GM19239 (cell line): Measurements from ENCODE around the gene IPCEF1.
"Not testable (repeated sequence)": the region's sequence is repeated elsewhere in the genome, so short reads cannot be mapped to it uniquely, and the experiment has no call there.

Source experiments
- DNase-seq: peaks from one replicate; pipeline ENCODE4 v3.0.0; 2011; ENCODE audit warnings: low spot score; ENCODE audit not compliant: insufficient read length
- FAIRE-seq: peaks from 2 replicates; lab custom pipeline; 2011; peaks lifted over from hg19 to GRCh38; lab: Jason Lieb, UNC

Gene IPCEF1

DNA sequence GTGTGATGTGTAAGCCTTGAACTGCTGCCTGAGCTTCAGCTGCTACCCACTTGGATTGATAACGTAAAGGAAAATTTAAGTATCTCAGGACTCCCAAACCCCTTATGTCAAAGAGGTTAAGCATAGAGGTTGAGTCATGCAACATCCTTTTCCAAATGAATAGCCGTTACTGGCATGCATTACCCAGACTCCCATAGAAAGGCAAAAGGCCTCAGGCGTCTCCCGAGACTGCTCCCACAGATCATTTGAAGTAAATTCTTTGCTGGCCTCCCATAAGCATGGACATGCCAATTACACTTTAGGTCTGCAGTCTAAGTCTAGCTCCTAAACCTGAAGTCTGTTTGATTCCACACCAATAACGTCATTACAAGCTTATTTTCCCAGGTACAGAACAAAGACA lies 14.7 kb downstream of the IPCEF1 start:
- DNase-seq = no peak
- no peak for FAIRE-seq

DNA sequence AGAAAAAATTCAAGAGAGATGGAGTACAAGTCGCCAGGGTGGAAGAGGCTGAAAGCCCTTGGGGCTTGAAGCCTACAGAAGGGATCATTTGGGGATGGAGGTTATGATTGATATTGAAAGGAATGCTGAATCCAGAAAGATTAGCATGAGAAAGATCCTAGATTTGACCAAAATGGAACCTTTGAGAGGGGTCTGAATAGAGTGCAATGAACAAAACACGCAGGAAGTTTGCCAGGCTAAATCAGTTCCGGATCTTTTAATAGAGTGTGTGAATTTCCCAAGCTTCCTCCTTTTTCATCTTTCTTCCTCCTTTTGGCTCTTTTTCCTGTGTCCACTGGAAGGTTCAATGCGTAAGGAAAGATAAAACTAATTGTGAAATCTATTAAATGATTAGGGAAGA lies 15.3 kb downstream of the IPCEF1 start:
- DNase-seq (no peak), FAIRE-seq (no peak)

DNA sequence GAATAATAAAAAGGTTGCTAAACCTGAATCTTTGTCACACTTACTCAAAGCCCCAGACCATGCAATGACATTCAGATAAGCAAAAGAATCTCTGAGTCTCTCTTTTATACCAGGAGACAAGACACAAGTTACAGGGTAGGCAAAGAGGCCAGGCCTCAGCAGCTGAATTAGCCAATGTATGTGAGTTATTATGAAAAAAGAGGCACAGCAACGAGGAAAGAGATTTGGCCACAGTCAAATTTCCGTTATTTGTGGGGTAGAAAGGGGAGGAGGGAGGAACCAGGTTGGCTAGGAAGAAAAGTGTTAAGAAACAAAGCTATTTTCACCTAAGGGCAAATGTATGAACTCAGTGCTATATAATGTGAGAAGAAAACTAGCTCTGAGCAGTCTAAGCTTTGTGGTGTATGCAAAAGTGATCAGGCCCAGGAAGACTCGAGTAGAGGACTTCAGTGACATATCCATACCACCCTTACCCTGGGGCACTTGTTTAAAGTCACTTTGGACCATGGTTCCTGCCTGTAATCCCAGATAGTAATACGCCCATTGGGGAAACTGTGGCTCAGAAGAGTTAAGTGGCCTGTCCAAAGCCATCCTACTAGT lies 19.1 kb downstream of the IPCEF1 start:
- no peak for FAIRE-seq
- DNase-seq = no peak

DNA sequence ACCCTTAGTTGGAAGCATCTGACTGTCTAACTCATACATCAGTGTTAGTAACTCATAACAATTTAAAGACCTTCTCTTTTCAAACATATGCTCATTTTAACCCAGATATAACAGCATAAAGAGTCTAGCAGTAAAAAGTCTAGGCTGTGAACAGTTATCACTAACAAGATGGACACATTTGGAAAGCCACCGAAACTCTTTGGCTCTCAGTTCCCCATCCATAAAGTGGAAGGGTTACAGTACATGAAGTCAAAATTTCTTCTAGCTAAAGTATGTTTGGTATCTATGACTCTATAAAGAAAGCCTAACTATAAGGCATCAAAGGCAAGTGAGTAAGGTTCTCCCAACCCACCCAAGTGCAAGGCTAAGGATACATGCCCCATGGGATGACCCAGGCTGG lies 22.5 kb downstream of the IPCEF1 start:
- FAIRE-seq = peak; percentile 90
- not testable (repeated sequence) for DNase-seq

DNA sequence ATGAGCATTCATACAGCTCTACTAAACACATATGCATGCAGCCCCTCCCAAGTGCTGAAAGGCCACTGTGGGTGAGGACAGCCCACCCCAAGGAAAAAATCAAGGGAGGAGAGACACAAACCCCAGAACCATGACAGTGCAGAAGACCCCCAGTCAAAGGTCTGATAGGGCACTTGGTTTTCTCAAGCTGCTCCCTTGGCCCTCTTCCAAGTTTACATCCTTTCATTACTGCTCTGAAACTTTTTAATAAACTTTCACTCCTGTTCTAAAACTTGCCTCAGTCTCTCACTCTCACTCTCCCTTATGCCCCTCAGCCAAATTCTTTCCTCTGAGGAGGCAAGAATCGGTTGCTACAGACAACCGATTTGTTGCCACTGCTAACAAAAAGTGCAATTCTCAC lies 24.9 kb downstream of the IPCEF1 start:
- FAIRE-seq = peak; percentile 18

DNA sequence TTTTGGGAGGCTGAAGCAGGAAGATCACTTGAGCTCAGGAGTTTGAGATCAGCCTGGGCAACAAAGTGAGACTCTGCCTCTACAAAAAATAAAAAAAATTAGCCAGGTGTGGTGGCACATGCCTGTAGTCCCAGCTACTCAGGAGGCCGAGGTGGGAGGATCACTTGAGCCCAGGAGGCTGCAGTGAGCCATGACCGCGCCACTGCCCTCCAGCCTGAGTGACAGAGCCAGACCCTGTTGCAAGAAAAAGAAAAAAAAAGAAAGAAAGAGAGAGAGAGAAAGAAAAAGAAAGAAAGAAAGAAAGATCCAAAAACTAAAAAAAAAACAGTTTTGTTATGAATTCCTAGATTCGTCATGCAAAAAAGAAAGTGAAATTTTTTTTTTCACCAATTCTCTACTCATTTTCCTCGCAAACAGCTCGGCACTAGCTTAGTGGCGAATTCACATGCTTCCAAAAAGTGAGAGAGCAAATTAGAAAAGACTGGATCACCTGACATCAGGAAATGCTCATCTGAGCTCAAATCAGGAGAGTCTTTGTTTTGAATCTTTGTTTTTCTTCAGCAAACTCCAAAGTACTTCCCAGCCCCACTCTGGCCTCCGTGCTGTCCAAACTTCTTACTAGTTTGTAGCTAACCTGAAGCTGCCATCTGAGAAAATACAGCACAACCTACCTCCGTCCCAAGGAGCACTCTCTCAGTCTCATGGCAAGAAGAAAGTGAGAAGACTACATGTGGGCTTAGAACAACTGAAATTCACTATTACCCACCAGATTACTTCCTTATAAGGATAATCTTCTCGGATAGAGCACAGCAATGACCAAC lies 27.0 kb downstream of the IPCEF1 start:
- DNase-seq (no peak), FAIRE-seq (peak; percentile 84)

More for the DNA sequence above, 24.9 kb downstream of the IPCEF1 start:
- DNase-seq = no peak

DNA sequence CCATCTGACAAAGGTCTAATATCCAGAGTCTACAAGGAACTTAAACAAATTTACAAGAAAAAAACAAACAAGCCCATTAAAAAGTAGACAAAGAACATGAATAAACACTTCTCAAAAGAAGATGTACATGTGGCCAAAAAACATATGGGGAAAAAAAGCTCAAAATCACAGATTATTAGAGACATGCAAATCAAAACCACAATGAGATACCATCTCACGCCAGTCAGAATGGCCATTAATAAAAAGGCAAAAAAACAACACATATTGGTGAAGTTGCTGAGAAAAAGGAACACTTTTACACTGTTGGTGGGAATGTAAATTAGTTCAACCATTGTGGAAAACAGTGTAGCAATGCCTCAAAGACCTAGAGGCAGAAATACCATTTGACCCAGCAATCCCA lies 29.3 kb downstream of the IPCEF1 start:
- FAIRE-seq, DNase-seq: not testable (repeated sequence)

DNA sequence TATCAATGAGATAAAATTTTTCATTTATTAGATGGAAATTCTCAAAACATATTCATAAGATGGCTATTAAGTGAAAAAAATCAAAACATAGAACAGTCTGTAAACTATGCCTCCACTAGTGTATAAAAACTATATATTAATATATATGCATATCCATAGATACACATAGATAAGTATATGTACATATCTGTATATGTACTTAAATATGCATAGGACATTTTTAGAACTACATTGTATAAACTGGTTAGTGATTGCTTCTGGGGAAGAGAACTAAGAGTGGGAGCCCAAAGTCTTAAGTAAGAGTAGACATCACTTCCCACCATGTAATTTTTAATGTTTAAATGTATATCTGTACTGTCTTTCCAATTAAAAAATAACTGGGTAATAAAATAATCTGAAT lies 31.5 kb downstream of the IPCEF1 start:
- DNase-seq (no peak), FAIRE-seq (no peak)

DNA sequence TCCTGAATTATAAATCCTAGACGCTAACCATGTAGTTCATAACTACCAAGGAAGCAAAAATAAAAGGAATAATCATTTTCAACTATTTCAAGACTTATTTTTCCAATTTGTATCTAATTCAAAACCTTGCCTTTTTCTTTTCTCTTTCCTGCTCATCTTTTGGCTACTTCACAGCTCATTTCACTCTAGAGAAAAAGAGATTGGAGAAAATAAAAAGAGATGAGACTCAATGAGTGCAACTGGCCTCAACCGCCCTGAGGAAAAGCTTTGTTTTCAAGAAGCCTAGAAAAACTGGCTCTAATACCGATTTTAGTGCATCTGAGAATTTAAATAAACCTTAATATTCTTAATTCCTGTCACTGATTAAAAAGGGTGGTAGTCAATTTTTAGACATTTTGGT lies 36.4 kb downstream of the IPCEF1 start:
- FAIRE-seq = no peak
- DNase-seq = no peak

DNA sequence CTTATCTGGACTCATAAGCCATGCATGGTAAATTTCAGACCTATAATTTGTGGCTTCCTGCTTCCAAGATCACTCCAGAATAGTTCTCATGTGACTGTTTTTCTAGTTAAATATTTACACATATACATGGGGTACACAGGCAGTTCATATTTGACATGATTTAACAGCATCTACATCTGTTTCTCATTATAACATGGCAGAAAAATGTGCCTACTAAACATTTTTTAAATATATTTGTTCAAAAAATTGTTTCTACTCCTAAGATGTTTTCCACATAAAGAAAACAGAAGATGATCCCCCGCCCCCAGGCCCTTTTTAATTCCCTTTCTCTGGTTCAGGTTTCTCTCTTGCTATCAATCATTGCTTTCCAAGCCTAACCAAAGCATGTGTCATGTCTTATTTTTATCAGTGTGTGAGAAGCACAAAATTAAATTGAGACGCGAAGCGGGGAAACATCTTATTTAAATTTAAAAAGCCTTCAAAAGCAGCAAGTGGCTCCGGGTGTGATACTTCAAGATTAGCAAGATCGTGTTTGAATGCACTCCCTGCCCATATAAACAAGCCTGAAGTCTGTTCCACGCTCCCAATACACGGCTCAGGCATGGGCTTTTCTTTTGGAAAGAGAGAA lies 37.3 kb downstream of the IPCEF1 start:
- DNase-seq (no peak), FAIRE-seq (peak; percentile 84)

DNA sequence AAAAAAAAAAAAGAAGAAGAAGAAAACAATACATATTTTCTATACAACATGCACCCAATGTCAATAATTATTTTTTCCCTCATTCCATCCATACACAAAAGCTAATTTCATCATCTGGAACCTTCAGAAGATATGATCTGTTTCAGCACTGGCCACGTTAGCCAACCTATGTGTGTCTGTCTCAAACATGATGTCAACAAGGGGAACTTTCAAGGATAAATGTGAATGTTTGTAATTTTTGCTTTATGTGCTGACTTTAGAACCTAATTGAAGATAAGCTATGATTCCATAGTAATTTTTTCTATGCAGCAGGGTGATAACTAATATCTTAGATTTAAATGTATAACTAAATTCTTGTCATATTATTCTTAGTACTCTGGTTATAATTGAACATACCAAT lies 37.9 kb downstream of the IPCEF1 start:
- DNase-seq (no peak), FAIRE-seq (no peak)

DNA sequence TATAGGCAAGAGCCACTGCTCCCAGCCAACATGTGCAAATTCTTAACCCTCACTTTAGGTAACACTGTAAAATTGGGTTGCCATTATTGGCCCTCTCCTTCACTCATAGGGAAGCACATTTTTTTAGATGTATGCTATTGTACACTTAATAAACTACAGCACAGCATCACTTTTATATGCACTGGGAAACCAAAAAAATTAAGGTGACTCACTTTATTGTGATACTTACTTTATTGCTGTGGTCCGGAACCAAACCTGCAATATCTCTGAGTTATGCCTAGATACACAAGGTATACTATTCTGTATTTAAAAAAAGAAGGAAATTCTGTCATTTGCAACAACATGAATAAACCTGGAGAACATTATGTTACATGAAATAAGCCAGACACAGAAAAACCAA lies 40.5 kb downstream of the IPCEF1 start:
- DNase-seq = no peak

DNA sequence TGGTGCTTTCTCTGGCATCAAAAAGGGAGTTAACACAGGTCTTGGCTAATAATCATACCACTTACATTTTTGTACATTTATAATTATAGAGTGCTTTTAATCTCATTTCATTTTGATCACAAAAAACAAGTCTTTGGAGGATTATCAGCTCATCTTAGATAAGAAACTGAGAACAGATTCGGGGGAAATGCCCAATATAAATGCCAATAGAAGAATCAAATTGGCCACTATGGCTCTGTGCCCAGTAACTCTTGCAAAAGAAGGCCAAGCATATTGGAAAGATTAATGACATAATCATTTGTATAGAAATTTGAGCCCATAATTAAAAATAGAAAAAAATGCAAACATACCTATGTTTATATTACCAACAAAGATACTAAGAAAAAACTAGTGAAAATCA lies 42.5 kb downstream of the IPCEF1 start:
- FAIRE-seq (no peak), DNase-seq (no peak)

More for the DNA sequence above, 40.5 kb downstream of the IPCEF1 start:
- no peak for FAIRE-seq

DNA sequence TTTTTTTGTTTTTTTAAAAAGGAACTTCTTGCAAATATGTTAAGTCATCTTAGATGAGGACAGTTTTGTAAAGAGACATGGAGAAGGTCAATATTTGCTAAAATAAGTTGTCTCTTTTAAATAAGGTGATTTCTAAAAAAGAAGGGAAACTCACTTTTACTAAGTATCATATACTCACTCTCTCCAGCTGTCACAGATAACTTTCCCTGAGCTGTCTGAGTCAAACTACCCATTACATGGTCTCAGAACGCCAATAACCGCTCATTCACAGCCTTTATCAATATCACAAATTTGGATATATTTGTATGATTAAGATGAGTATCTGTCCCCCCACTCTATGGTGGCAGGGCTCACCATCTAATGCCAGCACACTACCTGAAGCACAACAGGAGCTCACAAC lies 47.6 kb downstream of the IPCEF1 start:
- FAIRE-seq (no peak), DNase-seq (no peak)

DNA sequence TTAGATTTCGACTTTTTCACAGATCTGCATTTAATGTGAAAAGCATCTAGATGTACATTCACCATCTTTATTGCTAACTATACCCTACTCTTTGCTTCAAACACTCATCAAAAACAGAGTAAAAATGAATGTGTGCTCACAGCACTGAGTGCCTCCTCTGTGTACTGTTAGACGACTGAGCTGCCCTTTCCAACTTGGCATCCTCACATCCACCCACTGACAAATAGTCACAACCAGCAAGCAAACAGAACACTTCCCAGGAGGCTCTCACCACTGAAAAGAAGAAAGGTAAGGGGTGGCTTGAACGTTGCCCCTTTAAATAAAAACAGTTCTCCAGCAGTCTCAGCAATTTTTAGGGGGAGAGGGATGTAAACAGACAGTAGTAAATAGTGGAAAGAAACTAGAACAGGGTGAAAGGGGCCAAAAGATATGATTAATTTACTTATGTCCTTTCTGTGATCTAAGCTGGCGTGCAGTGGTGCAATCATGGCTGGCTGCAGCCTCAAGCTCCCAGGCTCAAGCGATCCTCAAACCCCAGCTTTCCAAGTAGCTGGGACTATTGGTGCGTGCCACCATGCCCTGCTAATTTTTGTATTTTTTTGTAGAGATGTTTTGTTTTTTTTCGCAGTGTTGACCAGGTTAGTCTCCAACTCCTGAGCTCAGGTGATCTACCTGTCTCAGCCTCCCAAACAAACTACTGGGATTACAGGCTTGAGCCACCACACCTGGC lies 48.7 kb downstream of the IPCEF1 start:
- FAIRE-seq = no peak

DNA sequence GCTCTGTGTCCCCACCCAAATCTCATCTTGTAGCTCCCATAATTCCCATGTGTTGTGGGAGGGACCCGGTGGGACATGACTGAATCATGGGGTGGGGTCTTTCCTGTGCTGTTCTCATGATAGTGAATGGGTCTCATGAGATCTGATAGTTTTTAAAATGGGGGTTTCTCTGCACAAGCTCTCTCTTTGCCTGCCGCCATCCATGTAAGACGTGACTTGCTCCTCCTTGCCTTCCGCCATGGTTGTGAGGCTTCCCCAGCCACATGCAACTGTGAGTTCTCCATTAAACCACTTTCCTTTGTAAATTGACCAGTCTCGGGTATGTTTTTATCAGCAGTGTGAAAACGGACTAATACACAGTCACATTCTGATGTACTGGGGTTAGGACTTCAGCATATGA lies 49.5 kb downstream of the IPCEF1 start:
- DNase-seq, FAIRE-seq: not testable (repeated sequence)

More for the DNA sequence above, 48.7 kb downstream of the IPCEF1 start:
- DNase-seq = no peak

DNA sequence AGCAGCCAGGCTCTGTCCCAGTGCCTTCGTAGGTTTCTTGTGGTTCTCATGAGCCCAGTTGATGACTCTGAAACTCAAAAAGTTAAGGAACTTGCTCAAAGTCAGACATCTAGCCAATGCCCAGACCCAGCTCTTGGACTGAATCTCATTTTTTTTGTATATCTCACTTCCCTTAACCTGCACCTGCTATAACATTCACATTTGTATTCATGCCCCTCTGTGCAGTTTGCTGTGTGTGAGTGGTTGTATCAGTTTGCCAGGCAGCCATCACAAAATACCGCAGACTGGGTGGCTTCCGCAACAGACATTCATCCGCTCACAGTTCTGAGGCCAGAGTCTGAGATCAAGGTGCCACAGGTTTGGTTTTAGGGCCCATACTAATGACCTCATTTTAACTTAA lies 49.9 kb downstream of the IPCEF1 start:
- DNase-seq (no peak), FAIRE-seq (peak; percentile 81)

DNA sequence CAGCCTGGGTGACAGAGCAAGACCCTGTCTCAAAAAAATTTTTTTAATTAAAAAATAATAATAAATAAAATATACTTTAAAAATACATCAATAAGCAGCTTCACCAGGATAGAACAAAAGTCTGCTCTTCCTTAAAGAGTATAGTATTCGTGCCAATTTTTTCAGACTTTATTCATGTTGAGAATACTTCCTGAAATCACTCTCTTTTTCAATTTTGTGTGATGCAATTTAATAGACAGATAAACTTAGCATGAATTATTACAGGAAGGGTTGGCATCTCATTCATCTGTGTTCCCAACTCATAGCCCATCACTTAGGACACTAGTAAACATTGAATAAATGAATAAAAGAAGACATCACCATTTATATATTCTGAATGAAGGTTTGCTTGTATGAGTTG lies 52.4 kb downstream of the IPCEF1 start:
- DNase-seq (no peak), FAIRE-seq (peak; percentile 45)

DNA sequence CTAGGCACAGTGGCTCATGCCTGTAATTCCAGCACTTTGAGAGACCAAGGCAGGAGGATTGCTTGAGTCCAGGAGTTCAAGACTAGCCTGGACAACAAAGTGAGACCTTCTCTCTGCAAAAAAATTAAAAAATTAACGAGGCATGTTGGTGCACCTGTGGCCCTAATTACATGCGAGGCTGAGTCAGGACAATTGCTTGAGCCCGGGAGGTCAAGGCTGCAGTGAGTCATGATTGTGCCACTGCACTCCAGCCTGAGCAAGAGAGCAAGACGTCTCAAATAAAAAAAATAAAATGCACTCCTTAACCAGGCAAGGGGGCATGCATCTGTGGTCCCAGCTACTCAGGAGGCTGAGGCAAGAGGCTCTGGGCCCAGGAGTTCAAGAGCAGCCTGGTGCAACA lies 53.0 kb downstream of the IPCEF1 start:
- DNase-seq, FAIRE-seq: not testable (repeated sequence)

DNA sequence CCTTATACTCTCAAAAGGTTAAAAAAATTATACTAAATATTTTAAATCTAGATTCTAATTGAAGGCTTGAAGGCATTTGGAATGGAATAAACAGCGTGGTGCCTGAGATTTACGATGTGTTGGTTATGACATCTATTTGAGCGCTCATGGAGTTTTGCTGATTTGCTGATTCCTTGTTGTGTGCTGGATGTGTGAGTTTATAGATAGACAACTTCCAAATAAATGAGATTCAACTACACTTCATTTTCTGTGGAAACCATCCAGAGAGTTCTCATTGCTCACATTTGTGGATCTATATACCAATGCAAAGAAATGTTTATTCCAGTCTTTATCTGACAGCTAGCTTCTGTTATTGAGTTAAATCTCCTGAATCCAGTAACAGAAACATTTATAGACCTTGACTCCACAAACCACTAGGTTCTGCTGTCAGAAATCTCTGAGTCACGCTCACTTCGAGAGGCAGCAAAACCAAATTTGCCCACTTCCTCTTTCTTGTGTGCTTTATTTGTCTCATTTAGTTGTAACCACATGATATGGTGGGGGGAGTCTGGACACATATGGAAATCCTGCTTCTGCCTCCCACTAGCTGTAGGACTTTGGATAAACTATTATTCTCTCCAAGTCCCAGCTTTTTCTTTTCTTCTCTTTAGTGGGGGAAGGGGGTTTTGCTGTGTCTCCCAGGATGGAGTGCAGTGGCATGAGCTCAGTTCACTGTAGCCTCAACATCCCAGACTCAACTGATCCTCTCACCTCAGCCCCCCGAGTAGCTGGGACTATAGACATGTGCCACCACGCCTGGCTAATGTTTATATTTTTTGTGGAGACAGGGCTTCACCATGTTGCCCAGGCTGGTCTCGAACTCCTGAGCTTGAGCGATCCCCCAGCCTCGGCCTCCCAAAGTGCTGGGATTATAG lies 54.5 kb downstream of the IPCEF1 start:
- peak; percentile 52 for DNase-seq
- peak; percentile 100 for FAIRE-seq
